GM21526 (cell line): ENCODE results near the gene GLCCI1.

Experiments
- ATAC-seq: cut with Tn5 transposase; IDR thresholded peaks from one replicate; pipeline ENCODE4 v1.9.1; 2021; ENCODE audit warnings: moderate library complexity; ENCODE audit not compliant: unreplicated experiment, low FRiP score

The GLCCI1 gene

DNA sequence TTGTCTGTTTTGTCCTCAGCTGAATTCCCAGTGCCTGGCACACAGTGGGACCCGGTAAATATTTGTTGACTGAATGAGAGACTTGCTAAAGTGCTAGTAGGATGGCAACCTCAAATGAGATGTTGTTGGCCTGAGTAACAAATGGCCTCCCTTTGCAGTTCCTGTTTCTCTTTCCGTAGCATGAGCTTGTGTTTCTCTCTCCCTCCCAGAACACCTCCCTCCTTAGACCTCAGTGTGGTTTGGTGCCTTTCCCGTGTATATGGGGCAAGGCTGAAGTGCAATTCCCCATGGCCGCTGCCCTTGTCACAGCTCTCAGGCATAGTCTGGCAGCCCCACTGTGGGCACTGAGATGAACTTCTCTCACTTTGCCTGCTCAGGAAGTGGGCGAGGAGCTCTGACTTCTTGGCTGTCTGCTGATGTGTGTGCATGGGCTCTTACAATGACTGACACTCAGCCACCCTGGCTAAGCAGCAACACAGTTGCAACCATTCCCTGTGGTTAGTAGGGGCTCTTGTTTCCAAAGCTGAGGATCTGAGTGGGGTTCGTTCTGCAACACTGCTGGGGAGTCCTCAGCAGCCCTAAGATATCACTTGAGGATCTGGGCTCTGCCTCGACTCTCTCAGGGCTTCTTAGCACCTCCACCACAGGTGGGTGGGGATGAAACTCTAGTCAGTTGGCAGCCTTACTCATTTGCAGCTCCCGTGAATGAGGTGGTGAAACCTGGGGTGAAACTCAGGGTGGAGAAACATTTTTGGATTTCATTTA, 157.3 kb downstream of the GLCCI1 start:
- ATAC-seq: peak; percentile 68

DNA sequence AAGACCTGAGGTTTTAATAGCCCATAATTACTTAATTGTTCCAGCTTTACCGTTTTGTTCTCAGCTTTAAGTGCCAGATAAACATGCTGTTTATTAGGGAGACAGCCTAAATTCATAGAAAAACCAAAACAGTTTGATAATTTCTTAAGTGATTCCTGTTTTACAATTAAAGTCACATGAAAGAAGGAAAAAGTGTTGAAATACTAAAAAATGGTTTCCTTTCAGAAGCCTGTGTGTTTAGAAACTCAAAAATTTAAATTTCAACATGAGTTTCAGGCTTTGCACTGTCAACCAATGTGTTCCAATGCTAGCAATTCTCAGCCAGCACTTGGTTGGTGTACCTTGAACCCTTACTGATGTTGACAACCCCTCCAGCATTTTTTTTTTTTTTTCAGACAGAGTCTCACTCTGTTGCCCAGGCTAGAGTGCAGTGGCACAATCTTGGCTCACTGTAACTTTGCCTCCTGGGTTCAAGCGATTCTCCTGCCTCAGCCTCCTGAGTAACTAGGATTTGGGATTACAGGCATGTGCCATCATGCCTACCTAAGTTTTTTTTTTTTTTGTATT, 158.1 kb downstream of the GLCCI1 start:
- no peak for ATAC-seq

DNA sequence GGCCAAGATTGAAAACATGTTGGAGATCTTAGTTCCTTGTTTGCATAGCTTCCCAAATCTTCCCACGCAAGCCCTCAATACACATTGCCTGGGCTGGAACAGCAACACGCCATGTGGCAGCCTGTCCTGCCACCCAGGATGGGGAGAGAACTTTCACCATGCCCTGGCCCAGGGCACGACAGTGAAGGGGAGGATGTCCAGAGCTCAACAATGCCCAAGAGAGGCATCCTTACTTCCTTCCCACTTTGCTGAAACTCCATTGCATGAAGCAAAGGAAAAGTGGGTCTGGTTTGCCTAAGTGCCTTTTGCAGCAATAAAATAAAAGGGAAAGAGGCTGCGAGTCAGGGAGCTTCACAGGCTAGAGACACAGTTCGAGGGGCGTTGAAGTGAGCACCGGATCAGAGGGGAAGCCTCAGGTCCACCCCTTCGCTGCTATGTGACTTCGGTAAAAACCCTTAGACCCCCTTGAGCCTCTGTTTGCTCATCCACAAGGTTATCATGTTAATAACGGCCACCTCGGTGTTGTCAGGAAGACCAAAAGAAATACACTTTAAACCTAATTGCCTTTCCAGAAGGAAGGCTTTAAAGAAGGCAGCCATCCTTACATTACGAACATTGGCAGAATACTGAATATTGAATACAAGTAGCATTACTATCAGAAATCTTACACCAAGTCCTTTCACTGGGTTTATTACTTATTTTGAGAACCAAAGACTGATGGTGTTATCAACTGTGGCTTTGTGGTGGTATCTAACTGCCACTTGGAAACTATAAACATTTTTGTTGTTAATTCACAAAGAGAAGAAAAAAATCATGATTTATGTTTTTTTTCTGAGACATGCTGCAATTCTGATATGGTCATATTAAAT, 160.1 kb downstream of the GLCCI1 start:
- ATAC-seq: no peak

DNA sequence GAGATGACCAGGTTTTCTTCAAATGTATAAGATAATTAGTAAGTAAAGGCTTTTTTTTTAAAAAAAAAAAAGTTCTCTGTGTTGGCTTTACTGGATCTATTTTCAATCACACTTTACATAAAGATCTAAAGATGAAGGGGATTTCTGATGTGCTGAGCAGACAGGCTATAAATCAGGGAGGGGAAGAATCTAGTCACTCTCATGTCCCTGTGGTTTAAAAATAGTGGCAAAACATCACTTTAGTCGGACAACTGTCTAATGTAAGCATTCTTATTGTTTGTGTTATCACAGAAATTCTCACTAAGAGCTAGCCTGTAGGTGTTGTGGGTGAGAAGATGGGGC, 160.7 kb downstream of the GLCCI1 start:
- no peak for ATAC-seq

DNA sequence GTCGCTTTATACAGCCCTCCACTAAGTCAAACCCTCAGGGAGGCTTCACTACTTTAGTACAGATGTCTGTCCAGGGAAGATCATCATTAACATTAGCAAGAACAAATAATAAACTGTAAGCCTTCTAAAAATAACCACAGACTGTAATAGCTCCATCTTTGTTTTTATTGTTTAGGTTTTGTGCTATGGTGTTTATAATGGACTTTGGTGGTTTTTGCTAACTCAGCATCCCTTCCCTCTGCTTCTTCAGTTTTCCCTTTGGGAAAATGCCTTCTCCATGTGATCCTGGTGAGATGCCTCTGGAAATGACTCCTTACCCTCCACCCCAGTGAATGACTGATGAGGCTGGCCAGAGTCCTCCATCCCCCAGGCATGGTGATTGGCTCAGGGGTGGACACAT, 162.1 kb downstream of the GLCCI1 start:
- no peak for ATAC-seq

DNA sequence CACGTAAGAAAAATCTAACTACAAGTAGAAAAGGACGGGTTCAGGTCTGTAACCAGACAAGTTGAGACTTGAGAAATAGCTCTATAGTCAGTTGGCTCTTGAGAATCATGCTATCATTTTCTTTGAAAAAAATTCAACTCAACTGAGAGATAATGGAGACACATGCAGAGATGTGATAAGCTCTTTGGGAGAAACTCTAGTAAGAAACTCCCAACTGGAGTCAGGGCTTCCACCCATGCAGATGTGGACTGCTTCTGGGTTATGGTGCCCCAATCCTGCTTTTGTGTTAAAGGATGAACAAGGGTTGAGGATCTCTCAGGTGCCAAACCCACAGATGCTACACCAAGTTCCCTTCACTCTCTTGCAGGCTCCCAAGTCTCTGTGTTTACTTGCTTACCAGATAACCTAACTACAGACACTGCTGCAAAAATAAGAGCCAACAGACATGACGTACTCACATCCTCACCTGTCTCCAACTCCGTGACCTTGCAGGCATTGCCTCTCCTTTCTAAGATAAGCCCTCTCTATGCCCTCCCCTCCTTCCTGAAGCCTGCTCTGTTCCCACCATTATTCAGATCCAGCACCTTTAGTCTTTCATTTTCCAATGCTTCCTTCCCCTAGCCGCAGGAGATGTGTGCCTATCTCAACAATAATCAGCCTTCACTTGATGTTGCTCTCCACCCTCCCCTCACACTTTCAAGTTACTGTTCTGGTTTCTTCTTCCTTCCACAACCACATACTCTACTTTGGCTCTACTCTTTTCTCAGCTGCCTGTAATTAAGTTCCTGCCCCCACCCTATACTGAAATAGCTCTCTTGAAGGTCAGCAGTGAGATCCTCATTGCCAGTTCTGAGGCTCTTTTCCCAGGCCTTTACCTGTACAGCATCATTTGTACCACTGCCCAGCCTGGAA, 163.4 kb downstream of the GLCCI1 start:
- ATAC-seq: peak; percentile 48

DNA sequence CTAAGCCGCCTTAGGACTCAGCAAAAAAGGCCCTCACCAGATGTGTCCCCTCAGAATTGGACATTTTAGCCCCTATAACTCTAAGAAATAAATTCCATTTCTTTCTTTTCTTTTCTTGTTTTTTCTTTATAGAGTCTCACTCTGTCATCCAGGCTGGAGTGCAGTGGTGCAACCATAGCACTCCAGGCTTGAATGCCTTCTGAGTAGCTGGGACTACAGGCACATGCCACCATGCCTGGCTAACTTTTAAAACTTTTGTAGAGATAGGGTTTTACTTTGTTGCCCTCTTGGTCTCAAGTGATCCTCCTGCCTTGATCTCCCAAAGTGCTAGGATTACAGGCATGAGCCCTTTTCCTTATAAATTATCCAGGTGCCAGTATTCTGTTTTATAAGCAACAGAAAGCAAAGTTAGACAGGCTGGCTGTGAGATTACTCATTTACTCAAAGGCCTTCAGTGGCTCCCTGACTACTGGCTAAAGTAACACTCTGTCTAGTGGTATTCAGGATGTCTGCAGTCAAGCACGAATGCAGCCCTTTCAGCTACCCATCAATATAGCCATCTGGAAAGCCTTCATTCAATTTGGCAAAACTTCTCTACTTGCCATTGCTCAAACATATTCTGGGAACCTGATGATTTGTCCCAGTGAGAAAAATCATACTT, 164.7 kb downstream of the GLCCI1 start:
- ATAC-seq: no peak

DNA sequence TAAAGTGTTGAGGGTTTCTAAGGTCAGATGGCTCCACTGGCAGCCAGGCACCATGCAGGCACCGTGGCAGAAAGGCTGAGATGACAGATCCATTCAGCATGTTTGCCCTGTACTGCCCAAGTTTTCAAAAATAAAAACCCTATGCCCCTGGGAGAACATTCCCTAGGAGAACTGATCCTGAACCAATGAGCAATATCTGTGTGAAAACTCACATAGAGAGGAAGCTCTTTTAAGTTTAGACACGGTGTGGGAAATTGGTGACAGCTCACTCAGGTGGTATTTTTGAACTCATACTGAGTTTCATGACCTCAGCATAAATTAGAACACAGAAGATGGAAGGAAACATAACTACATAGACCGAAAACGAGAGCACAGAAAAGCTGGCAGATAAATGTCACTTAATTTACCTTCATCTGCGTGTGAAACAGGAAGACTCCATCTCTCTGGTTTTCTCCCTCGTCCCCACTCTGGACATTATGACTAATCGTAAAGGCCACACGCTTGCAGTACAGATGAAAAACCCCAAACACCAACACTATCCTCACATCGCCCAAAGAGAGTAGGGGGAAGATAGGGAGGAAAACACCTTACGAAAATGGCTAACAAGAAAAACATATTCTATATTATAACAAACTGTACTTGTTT, 165.6 kb downstream of the GLCCI1 start:
- ATAC-seq: peak; percentile 67

DNA sequence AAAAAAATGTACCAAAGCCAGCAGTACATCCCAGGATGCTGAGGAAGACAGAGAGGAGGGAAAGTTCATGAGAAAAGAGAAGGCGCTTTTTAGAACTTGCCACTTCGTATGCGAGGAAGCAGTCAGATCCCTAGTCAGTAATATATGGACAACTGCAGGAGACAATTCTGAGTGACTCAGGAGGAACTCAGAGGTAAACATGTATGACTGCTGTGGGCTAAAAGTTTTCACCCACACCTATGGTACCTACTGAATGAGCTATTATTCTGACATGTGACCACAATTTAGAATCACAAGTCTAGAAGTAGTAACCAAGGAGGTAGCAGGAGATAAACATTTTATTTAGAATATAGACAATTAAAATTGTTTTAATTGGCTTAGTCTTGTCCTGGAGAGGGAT, 166.8 kb downstream of the GLCCI1 start:
- ATAC-seq: no peak

DNA sequence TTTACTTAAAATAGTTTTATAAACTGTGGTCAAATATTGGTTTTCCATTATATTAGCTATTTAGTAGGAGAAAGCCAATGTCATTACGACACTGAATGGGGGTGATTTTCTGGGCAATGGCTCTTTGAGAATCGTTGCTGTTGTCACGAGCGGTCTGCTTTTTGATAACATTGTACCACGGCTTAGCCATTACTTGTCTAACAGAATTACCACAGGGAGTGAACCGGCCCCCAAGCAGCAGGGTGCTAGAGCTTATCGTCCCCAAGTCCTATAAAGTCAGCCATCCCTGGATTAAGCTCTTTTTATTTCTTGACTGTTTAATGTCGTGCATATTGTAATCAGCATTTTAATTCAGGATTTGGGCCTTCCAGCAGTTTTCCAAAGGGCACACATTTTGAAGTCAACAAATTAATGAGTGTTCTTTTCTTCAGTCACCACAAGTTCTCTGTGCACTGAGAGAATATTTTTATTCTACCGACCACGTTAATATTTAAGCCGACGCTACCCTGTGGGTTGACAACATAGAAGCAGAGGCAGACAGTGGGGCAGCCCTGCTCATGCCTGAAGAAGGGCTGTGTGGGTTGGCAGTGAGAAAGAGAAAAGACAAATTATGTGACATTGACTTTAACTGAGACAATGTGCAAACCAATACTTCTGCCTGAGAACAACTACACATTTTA, 167.6 kb downstream of the GLCCI1 start:
- ATAC-seq: no peak
